SK-N-SH (cell line): ENCODE data around the gene TFEB.

ENCODE experiments used
- ELF1 ChIP-seq: IDR thresholded peaks from 2 replicates; pipeline ENCODE4 v1.4.0; 2012
- FOXM1 ChIP-seq: IDR thresholded peaks from 2 replicates; pipeline ENCODE4 v1.4.0; 2012; ENCODE audit warnings: low read depth, mild to moderate bottlenecking
- GABPA ChIP-seq: IDR thresholded peaks from 2 replicates; pipeline ENCODE4 v1.4.0; 2012; ENCODE audit warnings: low read depth, mild to moderate bottlenecking
- GATA2 ChIP-seq: sonication (generic); formaldehyde crosslinking; IDR thresholded peaks from 2 replicates; pipeline ENCODE4 v1.5.0; 2020; ENCODE audit warnings: mild to moderate bottlenecking, missing genetic modification reagents
- JUND ChIP-seq: IDR thresholded peaks from 2 replicates; pipeline ENCODE4 v1.4.0; 2012
- POLR2AphosphoS5 ChIP-seq: IDR thresholded peaks from 2 replicates; pipeline ENCODE4 v1.6.1; 2012; ENCODE audit warnings: low read depth, low read length
- RFX5 ChIP-seq: IDR thresholded peaks from 2 replicates; pipeline ENCODE4 v1.6.1; 2012; ENCODE audit warnings: mild to moderate bottlenecking, improper control_type of control experiment, low read length
- TF ChIP-seq, protein P1 (sequence below): fragments of 150-350 bp; IDR thresholded peaks from 2 replicates; pipeline ENCODE4 v1.6.1; 2017; ENCODE audit warnings: antibody characterized with exemption, low read length, low read depth, borderline replicate concordance
- TF ChIP-seq, protein P2 (sequence below): fragments of 200-600 bp; sonication (generic); IDR thresholded peaks from 2 replicates; pipeline ENCODE4 v1.6.1; 2017; ENCODE audit warnings: antibody characterized with exemption, mild to moderate bottlenecking, moderate library complexity

DNA sequence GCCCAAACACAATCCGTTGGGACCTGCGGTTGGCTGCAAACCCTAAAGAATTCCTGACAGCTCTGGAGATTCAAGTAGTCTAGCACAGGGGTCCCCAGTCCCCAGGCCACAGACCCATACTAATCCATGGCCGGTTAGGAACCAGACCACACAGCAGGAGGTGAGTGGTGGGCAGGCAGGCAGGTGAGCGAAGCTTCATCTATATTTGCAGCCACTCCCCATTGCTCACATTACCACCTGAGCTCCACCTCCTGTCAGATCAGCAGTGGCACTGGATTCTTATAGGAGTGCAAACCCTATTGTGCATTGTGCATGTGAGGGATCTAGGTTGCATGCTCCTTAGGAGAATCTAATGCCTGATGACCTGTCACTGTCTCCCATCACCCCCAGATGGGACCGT, 16.6 kb downstream of the TFEB start:
- TF ChIP-seq, protein P1, sequence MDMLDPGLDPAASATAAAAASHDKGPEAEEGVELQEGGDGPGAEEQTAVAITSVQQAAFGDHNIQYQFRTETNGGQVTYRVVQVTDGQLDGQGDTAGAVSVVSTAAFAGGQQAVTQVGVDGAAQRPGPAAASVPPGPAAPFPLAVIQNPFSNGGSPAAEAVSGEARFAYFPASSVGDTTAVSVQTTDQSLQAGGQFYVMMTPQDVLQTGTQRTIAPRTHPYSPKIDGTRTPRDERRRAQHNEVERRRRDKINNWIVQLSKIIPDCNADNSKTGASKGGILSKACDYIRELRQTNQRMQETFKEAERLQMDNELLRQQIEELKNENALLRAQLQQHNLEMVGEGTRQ = no peak
- TF ChIP-seq ELF1 (no peak), FOXM1 (no peak), POLR2AphosphoS5 (no peak), GABPA (no peak), RFX5 (no peak), JUND (no peak), GATA2 (CRISPR knock-in tag) (no peak)
- TF ChIP-seq, protein P2, sequence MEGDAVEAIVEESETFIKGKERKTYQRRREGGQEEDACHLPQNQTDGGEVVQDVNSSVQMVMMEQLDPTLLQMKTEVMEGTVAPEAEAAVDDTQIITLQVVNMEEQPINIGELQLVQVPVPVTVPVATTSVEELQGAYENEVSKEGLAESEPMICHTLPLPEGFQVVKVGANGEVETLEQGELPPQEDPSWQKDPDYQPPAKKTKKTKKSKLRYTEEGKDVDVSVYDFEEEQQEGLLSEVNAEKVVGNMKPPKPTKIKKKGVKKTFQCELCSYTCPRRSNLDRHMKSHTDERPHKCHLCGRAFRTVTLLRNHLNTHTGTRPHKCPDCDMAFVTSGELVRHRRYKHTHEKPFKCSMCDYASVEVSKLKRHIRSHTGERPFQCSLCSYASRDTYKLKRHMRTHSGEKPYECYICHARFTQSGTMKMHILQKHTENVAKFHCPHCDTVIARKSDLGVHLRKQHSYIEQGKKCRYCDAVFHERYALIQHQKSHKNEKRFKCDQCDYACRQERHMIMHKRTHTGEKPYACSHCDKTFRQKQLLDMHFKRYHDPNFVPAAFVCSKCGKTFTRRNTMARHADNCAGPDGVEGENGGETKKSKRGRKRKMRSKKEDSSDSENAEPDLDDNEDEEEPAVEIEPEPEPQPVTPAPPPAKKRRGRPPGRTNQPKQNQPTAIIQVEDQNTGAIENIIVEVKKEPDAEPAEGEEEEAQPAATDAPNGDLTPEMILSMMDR = no peak
